Heart right ventricle (tissue), 16 donors: ENCODE measurements around the gene ANXA11. TPM values are rescaled to one million over a fixed set of nuclear protein-coding genes. Genes with fewer than 3 reads are reported as not detected.

Experiments used
- ATAC-seq, 8 donors: fragments of 200-7000 bp; cut with Tn5 transposase; one replicate each; pipeline ENCODE4 v1.9.1; 2020; ENCODE audit warnings: mild to moderate bottlenecking in 8 of 8, moderate library complexity in 8 of 8, moderate number of reproducible peaks in 1 of 8
- DNase-seq, 2 donors: peaks; one replicate each; pipeline ENCODE4 v3.0.0-alpha.2; 2020
- H3K27ac ChIP-seq, 10 donors: fragments of 200-600 bp; sonication (generic) in 2 of 10; one replicate each; pipeline versions ENCODE4 v1.5.0 to v1.8.0; 2020 to 2022; ENCODE audit warnings: mild to moderate bottlenecking in 3 of 10
- H3K27me3 ChIP-seq, 7 donors: fragments of 200-600 bp; one replicate each; pipeline ENCODE4 v1.8.0; 2021 to 2022; ENCODE audit warnings: mild to moderate bottlenecking in 2 of 7
- H3K36me3 ChIP-seq, 9 donors: fragments of 200-600 bp; sonication (generic) in 1 of 9; one replicate each; pipeline versions ENCODE4 v1.5.0 to v1.8.0; 2020 to 2022; ENCODE audit warnings: mild to moderate bottlenecking in 2 of 9
- H3K4me1 ChIP-seq, 9 donors: fragments of 200-600 bp; sonication (generic) in 1 of 9; one replicate each; pipeline versions ENCODE4 v1.5.0 to v1.8.0; 2020 to 2022; ENCODE audit warnings: mild to moderate bottlenecking in 4 of 9
- H3K4me3 ChIP-seq, 10 donors: fragments of 200-600 bp; sonication (generic) in 2 of 10; one replicate each; pipeline versions ENCODE4 v1.5.0 to v1.8.0; 2020 to 2022; ENCODE audit warnings: mild to moderate bottlenecking in 7 of 10, moderate library complexity in 2 of 10
- H3K9me3 ChIP-seq, 11 donors: fragments of 200-600 bp in 10 of 11; sonication (generic) in 2 of 11; one replicate each; pipeline versions ENCODE4 v1.5.0 to v1.8.0; 2013 to 2022; ENCODE audit warnings: mild to moderate bottlenecking in 2 of 11, control low read depth in 1 of 11, moderate library complexity in 1 of 11
- CTCF ChIP-seq, 9 donors: fragments of 200-600 bp; sonication (generic) in 2 of 9; IDR thresholded peaks; one replicate each; pipeline versions ENCODE4 v1.5.0 to v1.8.0; 2021 to 2022; ENCODE audit warnings: antibody characterized with exemption in 9 of 9, mild to moderate bottlenecking in 5 of 9, moderate library complexity in 1 of 9
- WGBS, 2 donors: extraction: QIAGEN DNeasy Blood & Tissue Kit; methylation state at CpG; one replicate each; pipeline ENCODE4 v1.1.7; 2013; ENCODE audit warnings: inconsistent platforms in 1 of 2; 5-methylcytosine and 5-hydroxymethylcytosine counted together
- intact Hi-C, 10 donors: fragments of 100-400 bp; cut with DNase I; formaldehyde crosslinking; loops; one replicate each; pipeline versions ENCODE4 v1.11.1 to v1.14.2; 2022
- polyA plus RNA-seq, 2 donors: library from polyadenylated mRNA; stranded (reverse); fragments of 200-250 nt; gene quantifications; one replicate each; pipeline ENCODE4 v1.2.3, GENCODE V29; 2013
- total RNA-seq, 10 donors: library from RNA; stranded (reverse); fragmentation: NEBNext Ultra II Directional in 3 of 10; extraction: Animal tissue kit (Norgen Biotek cat#: 25700) in 3 of 10; gene quantifications; one replicate each; pipeline versions ENCODE4 v1.2.1 to v1.2.4, GENCODE V29; 2021 to 2023
- donor health status: Arrhythmogenic right ventricular cardiomyopathy.
- donor health status: ischemic (EF 13 %, LVEDD 7.1; RV severe dilation, severe dysfunction).
- donor health status: healthy with polysubstance abuse.
- donor health status: DM: no; HTN: yes; CAD: no.
- donor health status: DM: no; HTN: no; CAD: no.
- donor health status: ischemic (EF 25% LVEDD 6.9; RV normal size, moderate dysfunction).
- donor health status: ischemic (EF 25% LVEDD 5.7; RV mildly dilated, moderate dysfunction).
- donor health status: healthy.
- donor health status: DM: yes; HTN: yes; CAD: no.
- donor health status: Ischemic cardiomyopathy.
- donor health status: ischemic (EF 35%, LVEDD 5.7; RV mildly dilated, moderate dysfunction).
- donor health status: nonischemic (EF 11% LVEDD 7.7; RV severe dilation, severe dysfunction).
- donor health status: DM: yes; HTN: yes; CAD: no.
- donor health status: PGD.
- donor health status: ischemic (EF 29% LVEDD 5.4; RV normal size, mild dysfunction).
- donor health status: nonischemic (EF 23%, LVEDD 6.1; RV moderate dilation, normal function).

Gene ANXA11
- total and polyA plus RNA-seq, 12 donors: 160 to 1,089 (median 422) TPM

- TF ChIP-seq CTCF (IDR thresholded peaks at IDR 0.05): no peak
- peaks cover 0 to 14% (median 0%) of the 10 kb centered on the region in 9 donors for H3K36me3 ChIP-seq
- H3K27me3 ChIP-seq: no peaks in the 10 kb centered on the region
- ATAC-seq (peak; percentile 11 to 39 (median 14)), DNase-seq (no peak)
- peak overlapping the region in 1 of 10 donors; percentile 12 for H3K4me3 ChIP-seq
- H3K9me3 ChIP-seq: peaks cover 0 to 6% (median 0%) of the 10 kb centered on the region in 11 donors
- peak overlapping the region in 9 of 10 donors; percentile 59 to 84 (median 81) for H3K27ac ChIP-seq
- intact Hi-C loops: loop anchor here in 1 of 10 donors (1.0 kb wide), 1 partner anchor 11 kb away; no protein-coding TSS in a partner anchor
- 61 to 62% methylated on average over 16 of the region's 16 CpGs for WGBS, 2 donors
- H3K4me1 ChIP-seq: peaks cover 33 to 97% (median 93%) of the 10 kb centered on the region in 9 donors
Observed at GRCh38 chr10:80187465-80188409, 17.6 kb downstream of the ANXA11 start.

- Histone ChIP-seq H3K4me1 (peaks cover 33 to 97% (median 96%) of the 10 kb centered on the region in 9 donors), H3K4me3 (no peak overlapping the region), H3K9me3 (no peaks in the 10 kb centered on the region), H3K27me3 (no peaks in the 10 kb centered on the region), H3K27ac (peak overlapping the region in 9 of 10 donors; percentile 69 to 84 (median 82)), H3K36me3 (peaks cover 0 to 14% (median 0%) of the 10 kb centered on the region in 9 donors)
- intact Hi-C loops: loop anchor here in 1 of 10 donors (1.0 kb wide), 1 partner anchor 11 kb away; no protein-coding TSS in a partner anchor
- no peak for DNase-seq
- no peak for ATAC-seq
- TF ChIP-seq CTCF (IDR thresholded peaks at IDR 0.05): no peak
- WGBS, 2 donors: 85 to 88% methylated on average over 2 of the region's 2 CpGs
Observed at GRCh38 chr10:80187060-80187459, 18.3 kb downstream of the ANXA11 start.

- H3K4me1 ChIP-seq: peaks cover 29 to 97% (median 90%) of the 10 kb centered on the region in 9 donors
- peak in 1 of 2 donors; percentile 65 for DNase-seq
- intact Hi-C loops: loop anchor here in 1 of 10 donors (1.0 kb wide), 1 partner anchor 12 kb away; no protein-coding TSS in a partner anchor
- H3K4me3 ChIP-seq: no peak overlapping the region
- H3K36me3 ChIP-seq: peaks cover 0 to 10% (median 0%) of the 10 kb centered on the region in 9 donors
- peak overlapping the region; percentile 19 to 84 (median 82) for H3K27ac ChIP-seq
- ATAC-seq: peak; percentile 72 to 87 (median 84)
- no peaks in the 10 kb centered on the region for H3K27me3 ChIP-seq
- no peak for TF ChIP-seq CTCF (IDR thresholded peaks at IDR 0.05)
- 67 to 71% methylated on average over 13 of the region's 13 CpGs for WGBS, 2 donors
- no peaks in the 10 kb centered on the region for H3K9me3 ChIP-seq
Observed at GRCh38 chr10:80186364-80187012, 18.8 kb downstream of the ANXA11 start.
